ENCODE measurements around the gene KHSRP. TPM values are rescaled to one million over a fixed set of nuclear protein-coding genes. Genes with fewer than 3 reads are reported as not detected.
A peak's percentile ranks its signal among the peaks of the same experiment; 100 is the strongest.

The KHSRP gene
- total RNA-seq, 1 experiment from 2014 or later: 288 TPM

- H3K9me3 ChIP-seq (ENCODE audit: insufficient read depth, low read depth): no peaks in the 10 kb centered on the region
- H3K27ac ChIP-seq: peak within 1 kb of the TSS; percentile 79
- no peaks in the 10 kb centered on the region for H3K36me3 ChIP-seq (ENCODE audit: low read depth)
- H4K20me1 ChIP-seq (ENCODE audit: insufficient read depth): no peaks in the 10 kb centered on the region
- H3K9me2 ChIP-seq (ENCODE audit: insufficient read depth): no peaks in the 10 kb centered on the region
- no peak for TF ChIP-seq EZH2 (IDR thresholded peaks at IDR 0.05; ENCODE audit: low read depth)
- TF ChIP-seq CTCF (conservative IDR thresholded peaks at IDR 0.05): no peak
- peak within 1 kb of the TSS; percentile 82 for H2AFZ ChIP-seq
- peak within 1 kb of the TSS; percentile 81 for H3K4me2 ChIP-seq
- no peaks in the 10 kb centered on the region for H3K79me2 ChIP-seq (ENCODE audit: low read depth)
- H3K4me3 ChIP-seq: peak within 1 kb of the TSS; percentile 90
- peak; percentile 92 to 96 for DNase-seq
- H3K27me3 ChIP-seq (ENCODE audit: insufficient read depth, low read depth): no peaks in the 10 kb centered on the region
- BruUV-seq (replicated peaks): no TSS peak
- intact Hi-C loops (cut with micrococcal nuclease; ENCODE audit: unreplicated experiment): loop anchor here (1.0 kb wide), 2 partner anchors 21 to 53 kb away; partner anchors contain the start of gene GTF2F1
- ChIA-PET POLR2A (ENCODE audit: unreplicated experiment) (interaction anchor here (0.5 to 1.0 kb wide), 9 partner anchors 11 to 482 kb away, joined by 3 to 10 read pairs (median 4); partner anchors contain the start of gene CLPP), CTCF (interaction anchor here (0.6 kb wide), 2 partner anchors 52 to 870 kb away, joined by 3 to 5 read pairs; partner anchors contain the start of gene KHSRP)
- H3F3A ChIP-seq (ENCODE audit: insufficient read depth, low read depth): 0 out of 2 replicates have a peak, but pooled peaks cover 3% of the 10 kb centered on the region
- H3K4me1 ChIP-seq (replicated peaks; ENCODE audit: insufficient read depth): no peaks in the 10 kb centered on the region
Observed at GRCh38 chr19:6372594-6373095, 52.0 kb downstream of the KHSRP start, which contains the start of gene ALKBH7. Gene ALKBH7, plus strand, starts transcription at chr19:6372794. Its CDS starts 27 bp downstream, at chr19:6372821.

- H2AFZ ChIP-seq: no peak overlapping the region
- H3K4me2 ChIP-seq: no peak overlapping the region
- H3K27me3 ChIP-seq (ENCODE audit: insufficient read depth, low read depth): no peaks in the 10 kb centered on the region
Observed at GRCh38 chr19:6364353-6364752, 60.3 kb downstream of the KHSRP start.

More at GRCh38 chr19:6364353-6364752, 60.3 kb downstream of the KHSRP start:
- no TSS peak for BruUV-seq (replicated peaks)
- TF ChIP-seq CTCF (conservative IDR thresholded peaks at IDR 0.05) (no peak), EZH2 (IDR thresholded peaks at IDR 0.05; ENCODE audit: low read depth) (no peak)
- ChIA-PET POLR2A (ENCODE audit: unreplicated experiment) (interaction anchor here (0.6 to 0.7 kb wide), 2 partner anchors 705 to 1253 kb away, joined by 4 to 15 read pairs; partner anchors contain the start of gene ZNF557), CTCF (interaction anchor here (0.7 kb wide), 1 partner anchor 636 kb away, joined by 3 read pairs; no protein-coding TSS in a partner anchor)
- no peak overlapping the region for H3K4me3 ChIP-seq
- H3K4me1 ChIP-seq (replicated peaks; ENCODE audit: insufficient read depth): no peaks in the 10 kb centered on the region
- H3K36me3 ChIP-seq (ENCODE audit: low read depth): no peaks in the 10 kb centered on the region
- intact Hi-C loops (cut with micrococcal nuclease; ENCODE audit: unreplicated experiment): no loop called here
- no peaks in the 10 kb centered on the region for H3K79me2 ChIP-seq (ENCODE audit: low read depth)
- no peaks in the 10 kb centered on the region for H4K20me1 ChIP-seq (ENCODE audit: insufficient read depth)
- H3K9me3 ChIP-seq (ENCODE audit: insufficient read depth, low read depth): no peaks in the 10 kb centered on the region
- H3K9me2 ChIP-seq (ENCODE audit: insufficient read depth): no peaks in the 10 kb centered on the region
- H3F3A ChIP-seq (ENCODE audit: insufficient read depth, low read depth): no peaks in the 10 kb centered on the region
- no peak for DNase-seq
- no peak overlapping the region for H3K27ac ChIP-seq

Small RNAs within 50 kb of the gene (microRNA-seq; reads per million reads assigned to microRNA genes)
- gene MIR3940 (ENCODE audit: borderline number of aligned reads, borderline replicate concordance): 53.9 reads per million, percentile 44 among the genes with 10 or more reads in this experiment
- not detected for gene MIR6790 (ENCODE audit: borderline number of aligned reads, borderline replicate concordance)
- gene MIR6885 (ENCODE audit: borderline number of aligned reads, borderline replicate concordance): not detected

Other genes with a start within 250 kb of the KHSRP start
- gene MLLT1, start 144.8 kb downstream of the KHSRP start, total RNA-seq (2021): 36.8 and 44.2 TPM in 2 replicates
- gene ACER1, start 91.2 kb downstream of the KHSRP start, total RNA-seq (2021): not detected in 2 replicates
- gene CLPP, start 63.3 kb downstream of the KHSRP start, total RNA-seq (2021): 63.7 and 65.3 TPM in 2 replicates
- gene ALKBH7, start 52.0 kb downstream of the KHSRP start, total RNA-seq (2021): 53.6 and 75.7 TPM in 2 replicates
- 1.3 TPM in 2 replicates for gene PSPN, start 48.9 kb downstream of the KHSRP start, total RNA-seq (2021)
- 40.9 and 43.8 TPM in 2 replicates for gene GTF2F1, start 31.6 kb downstream of the KHSRP start, total RNA-seq (2021)
- gene SLC25A41, start 9.0 kb upstream of the KHSRP start, total RNA-seq (2021): not detected in 2 replicates
- 57.5 and 59.5 TPM in 2 replicates for gene SLC25A23, start 35.0 kb upstream of the KHSRP start, total RNA-seq (2021)
- gene CRB3, start 39.5 kb upstream of the KHSRP start, total RNA-seq (2021): 36.4 and 40.6 TPM in 2 replicates
- not detected in 2 replicates for gene DENND1C, start 57.0 kb upstream of the KHSRP start, total RNA-seq (2021)
- not detected in 2 replicates for gene TUBB4A, start 77.5 kb upstream of the KHSRP start, total RNA-seq (2021)
- gene TNFSF9, start 106.2 kb upstream of the KHSRP start, total RNA-seq (2021): 8.4 and 11.2 TPM in 2 replicates
- not detected in 2 replicates for gene CD70, start 166.3 kb upstream of the KHSRP start, total RNA-seq (2021)
- gene TNFSF14, start 245.3 kb upstream of the KHSRP start, total RNA-seq (2021): 0.30 and 0.37 TPM in 2 replicates